HCT116 (cell line): ENCODE results near the gene RASL11B. TPM values are rescaled to one million over a fixed set of nuclear protein-coding genes. Genes with fewer than 3 reads are reported as not detected.

ENCODE experiments used
- ATAC-seq: fragments of 200-7000 bp; cut with Tn5 transposase; 2 replicates; pipeline ENCODE4 v1.9.1; 2020; ENCODE audit warnings: mild to moderate bottlenecking, moderate library complexity
- BruUV-seq: library from RNA; stranded (reverse); fragments of 400-500 nt; replicated peaks from 2 replicates; lab custom pipeline; 2021; lab: Mats Ljungman, UMichigan
- CTCF ChIA-PET: fragments of 300-600 bp; sonication (Branson Sonifier 250); formaldehyde crosslinking; loops from one replicate; lab custom pipeline; 2021; ENCODE audit warnings: antibody characterized with exemption; lab: Charles Lee
- POLR2A ChIA-PET: fragments of 300-600, 350-600 bp; sonication (Branson Sonifier 250); formaldehyde crosslinking; loops from one replicate; lab custom pipeline; 2021; ENCODE audit warnings: antibody characterized with exemption; lab: Charles Lee
- RAD21 ChIA-PET, 2 experiments: fragments of 300-600 bp; sonication (Branson Sonifier 250); formaldehyde crosslinking; loops; one replicate each; lab custom pipeline; 2023; ENCODE audit warnings: low total read pairs in 2 of 2; ENCODE audit not compliant: uncharacterized antibody in 2 of 2, unreplicated experiment in 2 of 2, low non-redundant PET in 1 of 2; lab: Charles Lee
- DNase-seq: peaks from one replicate; pipeline ENCODE4 v3.0.0-alpha.2; 2010; ENCODE audit warnings: low read depth, low spot score
- H2AFZ ChIP-seq: fragments of 200-600 bp; shearing (Covaris generic), sonication (generic); 2 replicates; pipeline ENCODE4 v1.6.1; 2017; ENCODE audit warnings: low read depth, mixed run types, mixed read lengths, antibody characterized with exemption, low read length; ENCODE audit not compliant: poor library complexity, severe bottlenecking
- H3K27ac ChIP-seq: 2 replicates; pipeline ENCODE4 v1.5.1; 2012; ENCODE audit warnings: low read depth, low read length
- H3K27me3 ChIP-seq: fragments of 200-600 bp; sonication (generic); 2 replicates; pipeline ENCODE4 v1.6.1; 2016; ENCODE audit warnings: mixed run types, low read length, mixed read lengths; ENCODE audit not compliant: insufficient read depth
- H3K36me3 ChIP-seq, 2 experiments: fragments of 200-500 bp in 1 of 2; fragments of 200-600 bp in 1 of 2; sonication (Bioruptor generic) in 1 of 2; sonication (generic) in 1 of 2; 2 replicates each; pipeline versions ENCODE4 v1.5.1 to v1.6.1; 2014 to 2016; ENCODE audit warnings: low read length in 2 of 2, inconsistent platforms in 1 of 2, mixed read lengths in 1 of 2, mixed run types in 1 of 2; ENCODE audit not compliant: insufficient read depth in 2 of 2, control insufficient read depth in 1 of 2
- H3K4me1 ChIP-seq, 2 experiments: fragments of 200-600 bp in 1 of 2; sonication (generic) in 1 of 2; 2 replicates each; pipeline versions ENCODE4 v1.5.1 to v1.6.1; 2012 to 2017; ENCODE audit warnings: low read length in 2 of 2, inconsistent platforms in 1 of 2, mild to moderate bottlenecking in 1 of 2, mixed read lengths in 1 of 2, mixed run types in 1 of 2, moderate library complexity in 1 of 2; ENCODE audit not compliant: insufficient read depth in 2 of 2, control insufficient read depth in 1 of 2
- H3K4me2 ChIP-seq: fragments of 200-600 bp; sonication (generic); 2 replicates; pipeline ENCODE4 v1.6.1; 2017; ENCODE audit warnings: mixed run types, low read length, mixed read lengths
- H3K4me3 ChIP-seq, 2 experiments: fragments of 200-600 bp in 1 of 2; sonication (generic) in 1 of 2; replicated peaks in 1 of 2; 2 replicates each; pipeline ENCODE4 v1.5.1; 2011 to 2016; ENCODE audit warnings: low read length in 2 of 2, control low read depth in 1 of 2, low read depth in 1 of 2, mild to moderate bottlenecking in 1 of 2, mixed read lengths in 1 of 2, mixed run types in 1 of 2
- H3K79me2 ChIP-seq: fragments of 200-600 bp; sonication (generic); 2 replicates; pipeline ENCODE4 v1.6.1; 2017; ENCODE audit warnings: mild to moderate bottlenecking, mixed run types, low read length, moderate library complexity, mixed read lengths; ENCODE audit not compliant: insufficient read depth
- H3K9ac ChIP-seq: fragments of 200-600 bp; sonication (generic); 2 replicates; pipeline ENCODE4 v1.6.1; 2016; ENCODE audit warnings: low read length, mixed read lengths
- H3K9me2 ChIP-seq: fragments of 200-600 bp; sonication (generic), shearing (Covaris generic); 2 replicates; pipeline ENCODE4 v1.6.1; 2017; ENCODE audit warnings: mixed run types, mild to moderate bottlenecking, moderate library complexity; ENCODE audit not compliant: insufficient read depth
- H3K9me3 ChIP-seq, 2 experiments: fragments of 200-500 bp in 1 of 2; fragments of 200-600 bp in 1 of 2; sonication (Bioruptor generic) in 1 of 2; sonication (generic) in 1 of 2; 2 replicates each; pipeline ENCODE4 v1.6.1; 2014 to 2017; ENCODE audit warnings: low read length in 2 of 2, mixed read lengths in 2 of 2, inconsistent platforms in 1 of 2, low read depth in 1 of 2, mild to moderate bottlenecking in 1 of 2, mixed run types in 1 of 2, moderate library complexity in 1 of 2; ENCODE audit not compliant: control insufficient read depth in 1 of 2, insufficient read depth in 1 of 2
- H4K20me1 ChIP-seq: fragments of 200-600 bp; sonication (generic), shearing (Covaris generic); 2 replicates; pipeline ENCODE4 v1.6.1; 2017; ENCODE audit warnings: mixed run types, mild to moderate bottlenecking, moderate library complexity; ENCODE audit not compliant: insufficient read depth
- CBX3 ChIP-seq: IDR thresholded peaks from 2 replicates; pipeline ENCODE4 v1.6.1; 2012; ENCODE audit warnings: low read depth
- EZH2 ChIP-seq: fragments of 200-600 bp; sonication (generic); IDR thresholded peaks from 2 replicates; pipeline ENCODE4 v1.6.1; 2017; ENCODE audit warnings: antibody characterized with exemption, mixed run types
- EZH2phosphoT487 ChIP-seq: fragments of 200-600 bp; IDR thresholded peaks from 2 replicates; pipeline ENCODE4 v1.6.1; 2018; ENCODE audit warnings: antibody characterized with exemption, borderline replicate concordance
- FOSL1 ChIP-seq: IDR thresholded peaks from 2 replicates; pipeline ENCODE4 v1.6.1; 2012; ENCODE audit warnings: low read depth
- REST ChIP-seq: IDR thresholded peaks from 2 replicates; pipeline ENCODE4 v1.6.1; 2012; ENCODE audit warnings: low read depth
- SIN3A ChIP-seq: IDR thresholded peaks from 2 replicates; pipeline ENCODE4 v1.6.1; 2012; ENCODE audit warnings: low read depth
- SRF ChIP-seq: IDR thresholded peaks from 2 replicates; pipeline ENCODE4 v1.6.1; 2012; ENCODE audit warnings: low read depth
- ZNF274 ChIP-seq: fragments of 200-500 bp; sonication (Bioruptor generic); IDR thresholded peaks from 2 replicates; pipeline ENCODE4 v1.6.1; 2014; ENCODE audit warnings: mild to moderate bottlenecking, low read depth, low read length, inconsistent platforms
- intact Hi-C: fragments of 100-400 bp; cut with micrococcal nuclease; formaldehyde crosslinking; loops from 2 replicates; pipeline ENCODE4 v1.10.0; 2022
- total RNA-seq: library from RNA; stranded (reverse); gene quantifications from one replicate; pipeline ENCODE4 v1.2.1, GENCODE V29; 2021; ENCODE audit not compliant: unreplicated experiment

RASL11B gene
- total RNA-seq, 1 experiment from 2014 or later, result 0.34 TPM

DNA sequence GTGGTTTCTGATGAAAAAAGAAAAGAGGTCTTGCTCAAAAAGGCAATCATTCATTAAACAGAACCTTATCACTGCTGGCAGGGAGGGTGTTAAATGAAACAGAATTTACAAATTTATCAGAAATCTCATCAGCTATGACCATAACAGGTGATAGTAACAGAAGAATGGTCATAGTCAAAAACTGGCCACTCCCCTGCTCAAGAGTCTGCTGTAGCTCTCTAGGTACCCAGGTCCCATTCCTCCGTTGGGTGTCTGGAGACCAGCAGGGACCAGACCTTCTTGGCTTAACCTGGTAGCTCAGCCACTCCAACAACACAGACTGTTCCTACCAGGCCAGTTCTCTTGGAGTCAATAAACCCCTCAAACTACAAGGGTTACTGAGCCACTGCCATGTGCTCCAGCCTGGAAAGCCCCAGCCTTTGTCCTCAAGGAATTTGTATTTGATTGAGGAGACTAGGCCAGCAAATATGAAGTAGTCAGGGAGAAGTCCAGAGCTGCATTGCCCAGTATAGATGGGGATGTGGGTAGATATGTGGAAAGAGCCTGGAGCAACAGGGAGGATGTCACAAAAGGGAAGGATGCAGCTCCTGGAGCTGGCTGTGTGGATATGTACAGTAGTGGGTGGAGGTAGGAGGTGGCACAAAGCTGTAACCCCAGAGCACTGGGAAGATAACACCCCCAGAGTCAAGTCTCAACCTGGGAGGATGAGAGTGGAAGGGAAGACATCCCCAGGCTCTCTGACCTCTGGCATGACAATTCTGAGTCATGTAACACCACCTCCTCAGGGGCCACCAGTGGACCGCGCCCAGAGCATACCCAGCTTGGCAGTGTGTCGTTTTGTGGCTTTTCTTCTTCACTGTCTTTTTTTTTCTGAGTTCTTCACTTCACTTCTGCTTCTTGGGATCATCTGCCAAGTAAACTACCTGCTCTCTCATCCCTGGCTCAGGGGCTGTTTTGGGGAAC is 21.9 kb downstream of the RASL11B start (continued):
- no peak for TF ChIP-seq REST
- TF ChIP-seq, all 23 proteins: peak for 0

DNA sequence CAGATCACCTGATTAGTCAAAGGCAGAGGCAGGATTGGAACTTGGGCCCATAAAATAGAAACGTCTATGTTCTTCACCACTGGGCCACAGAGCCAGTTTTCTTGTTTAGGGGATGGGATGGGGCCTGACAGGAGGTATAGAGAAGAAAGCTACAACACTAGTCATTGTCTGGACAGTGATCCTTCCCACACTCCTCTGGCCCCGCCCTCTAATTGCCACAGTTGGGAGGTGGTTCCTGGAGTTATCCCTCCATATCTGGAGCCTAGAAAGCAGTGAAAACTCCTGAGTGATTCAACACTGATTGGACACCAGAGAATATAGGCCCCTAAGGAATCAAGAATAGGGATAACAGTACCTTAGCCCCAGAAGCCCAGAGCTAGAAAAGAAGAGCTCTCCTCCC is 22.9 kb downstream of the RASL11B start:
- BruUV-seq, result no TSS peak
- Histone ChIP-seq H3K9ac (no peak overlapping the region), H3K36me3 (no peaks in the 10 kb centered on the region), H3K9me2 (no peaks in the 10 kb centered on the region), H3K9me3 (no peaks in the 10 kb centered on the region), H3K27ac (no peak overlapping the region), H2AFZ (no peak overlapping the region), H3K4me1 (peaks cover 10 to 13% of the 10 kb centered on the region in 2 experiments; a peak in 2 of 4 replicates), H4K20me1 (no peaks in the 10 kb centered on the region), H3K27me3 (no peaks in the 10 kb centered on the region), H3K4me3 (no peak overlapping the region), H3K4me2 (peak overlapping the region; percentile 28; the same call in 1 of the 2 replicates), H3K79me2 (no peaks in the 10 kb centered on the region)
- DNase-seq (no peak), ATAC-seq (peak; percentile 42; the same call in 1 of the 2 replicates)
- TF ChIP-seq CBX3, result no peak
- no peak for TF ChIP-seq FOSL1
- no peak for TF ChIP-seq SRF
- TF ChIP-seq ZNF274, result no peak
- no peak for TF ChIP-seq EZH2phosphoT487
- no peak for TF ChIP-seq EZH2
- no peak for TF ChIP-seq SIN3A
- CTCF ChIA-PET, result no interaction called here
- RAD21 ChIA-PET, result no interaction called here
- intact Hi-C loops, result no loop called here
- POLR2A ChIA-PET, result no interaction called here
